ENCODE results near the gene HIC1.

DNA sequence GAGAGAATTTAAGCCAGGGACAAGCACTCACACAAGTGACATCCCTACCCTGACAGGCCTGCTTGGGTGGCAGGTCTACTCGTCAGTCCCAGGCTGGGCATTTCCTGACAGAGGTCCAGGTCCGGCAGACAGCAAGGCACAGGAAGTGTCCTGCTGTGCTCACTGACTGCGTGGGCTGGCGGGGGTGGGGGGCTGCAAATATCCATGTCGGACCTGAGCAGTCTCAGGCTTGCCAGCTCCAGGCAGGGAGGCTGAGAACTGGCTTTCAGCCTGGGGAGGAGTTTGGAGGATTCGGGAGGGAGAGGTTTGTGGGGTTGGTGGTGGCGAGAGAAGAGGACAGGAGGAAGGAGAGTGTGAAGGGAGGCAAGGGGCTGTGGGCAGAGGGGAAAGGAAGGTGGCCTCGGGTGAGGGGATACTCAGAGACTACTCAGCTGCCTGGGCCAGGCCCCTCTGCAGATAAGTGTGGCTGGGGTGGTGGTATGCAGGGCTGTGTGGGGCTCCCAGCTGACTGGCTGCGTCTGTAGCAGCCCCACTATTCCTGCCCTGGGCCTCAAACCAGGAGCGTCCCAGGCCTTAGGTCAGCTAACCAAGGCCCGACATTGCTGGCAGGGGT lies 7.8 kb downstream of the HIC1 start:
- TF ChIP-seq, protein P1, sequence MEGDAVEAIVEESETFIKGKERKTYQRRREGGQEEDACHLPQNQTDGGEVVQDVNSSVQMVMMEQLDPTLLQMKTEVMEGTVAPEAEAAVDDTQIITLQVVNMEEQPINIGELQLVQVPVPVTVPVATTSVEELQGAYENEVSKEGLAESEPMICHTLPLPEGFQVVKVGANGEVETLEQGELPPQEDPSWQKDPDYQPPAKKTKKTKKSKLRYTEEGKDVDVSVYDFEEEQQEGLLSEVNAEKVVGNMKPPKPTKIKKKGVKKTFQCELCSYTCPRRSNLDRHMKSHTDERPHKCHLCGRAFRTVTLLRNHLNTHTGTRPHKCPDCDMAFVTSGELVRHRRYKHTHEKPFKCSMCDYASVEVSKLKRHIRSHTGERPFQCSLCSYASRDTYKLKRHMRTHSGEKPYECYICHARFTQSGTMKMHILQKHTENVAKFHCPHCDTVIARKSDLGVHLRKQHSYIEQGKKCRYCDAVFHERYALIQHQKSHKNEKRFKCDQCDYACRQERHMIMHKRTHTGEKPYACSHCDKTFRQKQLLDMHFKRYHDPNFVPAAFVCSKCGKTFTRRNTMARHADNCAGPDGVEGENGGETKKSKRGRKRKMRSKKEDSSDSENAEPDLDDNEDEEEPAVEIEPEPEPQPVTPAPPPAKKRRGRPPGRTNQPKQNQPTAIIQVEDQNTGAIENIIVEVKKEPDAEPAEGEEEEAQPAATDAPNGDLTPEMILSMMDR (conservative IDR thresholded peaks at IDR 0.05; ENCODE audit: low read depth, low read length) = no peak
- no peak for TF ChIP-seq EZH2 (IDR thresholded peaks at IDR 0.05; ENCODE audit: borderline replicate concordance, low read depth, low read length, poor library complexity, severe bottlenecking)
